Measurements from ENCODE around the gene MVK.

- TF ChIP-seq CTCF (conservative IDR thresholded peaks at IDR 0.05 in 1 of 2, IDR thresholded peaks at IDR 0.05 in 1 of 2; ENCODE audit: low read depth in 1 of 2, low read length in 2 of 2) (no peak), EZH2 (IDR thresholded peaks at IDR 0.05; ENCODE audit: low read length, missing control alignments) (no peak)
Observed at GRCh38 chr12:109581856-109582255, 8.3 kb downstream of the MVK start.

Data from fibroblast of lung (primary cell).